Measurements from ENCODE around the gene IGSF23. TPM values are rescaled to one million over a fixed set of nuclear protein-coding genes. Genes with fewer than 3 reads are reported as not detected.

Gene IGSF23
- polyA plus RNA-seq, 12 donors: not detected

DNA sequence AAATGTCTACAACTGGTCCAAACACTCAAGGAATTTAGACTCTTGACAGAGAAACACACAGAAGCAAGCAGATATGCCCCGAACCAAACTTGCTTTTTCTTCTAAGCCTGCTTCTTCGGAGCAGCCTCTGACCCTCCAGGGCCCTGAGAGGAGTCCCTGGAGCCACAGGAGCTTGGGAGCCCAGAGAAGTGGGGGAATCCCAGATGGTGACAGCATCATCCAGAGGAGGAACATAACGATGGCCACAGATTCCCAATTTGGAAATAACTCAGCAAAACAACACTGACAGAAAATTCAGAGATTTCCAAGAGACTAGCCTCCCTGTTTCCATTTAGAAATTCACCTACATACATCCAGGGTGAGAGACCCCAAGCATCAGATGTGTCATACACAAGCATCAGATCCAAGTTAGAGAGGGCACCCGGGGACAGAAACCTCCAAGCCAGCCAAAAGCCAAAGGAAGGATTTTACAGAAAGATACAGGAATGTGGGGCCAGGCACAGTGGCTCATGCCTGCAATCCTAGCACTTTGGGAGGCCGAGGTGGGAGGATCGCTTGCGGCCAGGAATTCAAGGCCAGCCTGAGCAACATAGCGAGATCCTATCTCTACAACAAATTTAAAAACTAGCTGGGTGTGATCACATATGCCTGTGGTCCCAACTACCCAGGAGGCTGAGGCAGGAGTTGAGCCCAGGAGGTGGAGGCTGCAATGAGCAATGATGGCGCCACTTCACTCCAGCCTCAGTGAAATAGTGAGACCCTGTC lies 28.3 kb downstream of the IGSF23 start:
- DNase-seq: no peak

DNA sequence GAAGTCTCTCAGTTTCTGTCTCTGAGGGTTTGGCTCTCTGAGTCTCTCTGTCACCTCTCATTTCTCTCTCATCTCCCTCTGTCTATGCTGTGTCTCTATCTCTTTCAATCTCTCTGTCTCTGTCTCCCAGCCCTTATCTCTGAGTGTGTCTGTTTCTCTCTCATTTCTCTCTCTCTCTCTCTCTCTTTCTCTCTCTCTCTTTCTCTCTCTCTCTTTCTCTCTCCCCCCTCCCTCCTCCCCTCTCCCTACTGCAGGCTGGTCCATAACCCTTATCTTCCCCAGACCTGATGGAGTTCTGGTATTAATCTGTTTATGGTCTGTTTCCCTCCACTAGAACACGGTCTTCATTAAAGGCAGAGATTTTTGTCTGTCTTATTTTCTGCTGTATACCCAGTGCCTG lies 29.0 kb downstream of the IGSF23 start:
- no peak for DNase-seq

DNA sequence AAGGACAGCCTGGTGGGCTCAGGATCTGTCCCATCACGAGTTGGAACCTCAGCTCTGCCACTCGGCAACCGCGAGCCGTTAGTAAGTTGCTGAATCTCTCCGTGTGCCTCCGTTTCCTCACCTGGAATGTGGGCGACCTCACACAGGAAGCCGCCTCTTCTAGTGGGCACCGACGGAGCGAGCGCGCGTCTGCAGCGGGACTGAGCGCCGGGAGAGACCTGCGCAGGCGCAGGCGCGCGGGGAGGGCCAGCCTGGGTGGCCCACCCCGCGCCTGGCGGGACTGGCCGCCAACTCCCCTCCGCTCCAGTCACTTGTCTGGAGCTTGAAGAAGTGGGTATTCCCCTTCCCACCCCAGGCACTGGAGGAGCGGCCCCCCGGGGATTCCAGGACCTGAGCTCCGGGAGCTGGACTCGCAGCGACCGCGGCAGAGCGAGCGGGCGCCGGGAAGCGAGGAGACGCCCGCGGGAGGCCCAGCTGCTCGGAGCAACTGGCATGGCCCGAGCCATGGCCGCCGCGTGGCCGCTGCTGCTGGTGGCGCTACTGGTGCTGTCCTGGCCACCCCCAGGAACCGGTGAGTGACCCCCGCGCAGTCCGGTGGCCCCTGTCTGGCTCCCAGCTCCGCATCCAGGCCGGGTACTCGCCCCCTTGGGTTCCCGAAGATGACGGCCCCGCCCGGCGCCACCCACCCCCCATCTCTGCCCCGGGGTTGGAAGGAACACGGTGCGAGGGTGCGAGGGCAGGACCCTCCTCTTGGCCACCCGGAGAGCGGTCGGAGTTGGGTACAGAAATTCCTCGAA lies 30.4 kb downstream of the IGSF23 start, which contains the start of gene PVR:
Gene PVR (plus strand): TSS at position 306 of the 797 bp plus-strand sequence. CDS start 187 bp downstream, at position 493.
- peak; percentile 64 for DNase-seq

DNA sequence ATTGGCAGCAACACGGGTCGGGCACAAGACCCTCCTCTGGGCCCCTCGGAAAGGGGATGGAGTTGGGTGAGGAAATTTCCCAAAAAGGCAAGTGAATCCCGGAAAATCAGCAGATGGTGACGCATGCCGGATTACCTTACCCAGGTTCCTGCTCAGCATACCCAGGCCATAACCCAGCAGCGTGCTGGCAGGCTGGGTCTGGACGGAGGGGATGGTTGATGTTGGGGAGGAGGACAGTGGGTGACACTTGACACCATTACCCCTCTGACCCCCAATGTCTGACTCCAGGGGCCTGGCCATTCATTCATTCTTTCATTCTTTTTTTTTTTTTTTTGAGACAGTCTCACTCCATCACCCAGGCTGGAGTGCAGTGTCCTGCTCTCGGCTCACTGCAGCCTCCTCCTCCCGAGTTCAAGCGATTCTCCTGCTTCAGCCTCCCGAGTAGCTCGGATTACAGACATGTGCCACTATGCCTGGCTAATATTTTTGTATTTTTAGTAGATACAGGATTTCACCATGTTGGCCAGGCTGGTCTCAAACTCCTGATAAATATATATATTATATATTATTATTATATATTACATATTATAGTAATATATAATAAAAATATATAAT lies 31.1 kb downstream of the IGSF23 start:
- no peak for DNase-seq

DNA sequence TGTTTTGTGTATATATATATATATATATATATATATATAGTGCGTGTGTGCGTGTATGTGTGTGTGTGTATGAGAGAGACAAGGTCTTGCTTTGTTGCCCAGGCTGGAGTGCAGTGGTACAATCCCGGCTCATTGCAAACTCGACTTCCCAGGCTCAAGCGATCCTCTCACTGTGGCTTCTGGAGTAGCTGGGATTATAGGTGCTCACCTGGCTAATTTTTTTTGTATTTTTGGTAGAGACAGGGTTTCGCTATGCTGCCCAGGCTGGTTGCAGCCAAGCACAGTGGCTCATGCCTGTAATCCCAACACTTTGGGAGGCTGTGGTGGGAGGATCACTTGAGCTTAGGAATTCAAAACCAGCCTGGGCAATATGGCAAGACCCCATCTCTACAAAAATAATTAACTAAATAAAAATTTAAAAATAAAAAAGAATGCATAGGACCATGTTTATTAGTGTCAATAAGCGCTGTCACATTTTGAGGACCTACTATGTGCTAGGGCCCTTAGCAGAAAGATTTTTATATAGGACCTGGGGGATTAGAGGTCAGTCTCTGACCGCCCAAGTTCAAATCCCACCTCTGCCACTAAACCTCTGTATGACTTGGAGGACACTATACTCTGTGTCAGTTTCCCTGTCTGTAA lies 32.2 kb downstream of the IGSF23 start:
- DNase-seq: no peak

DNA sequence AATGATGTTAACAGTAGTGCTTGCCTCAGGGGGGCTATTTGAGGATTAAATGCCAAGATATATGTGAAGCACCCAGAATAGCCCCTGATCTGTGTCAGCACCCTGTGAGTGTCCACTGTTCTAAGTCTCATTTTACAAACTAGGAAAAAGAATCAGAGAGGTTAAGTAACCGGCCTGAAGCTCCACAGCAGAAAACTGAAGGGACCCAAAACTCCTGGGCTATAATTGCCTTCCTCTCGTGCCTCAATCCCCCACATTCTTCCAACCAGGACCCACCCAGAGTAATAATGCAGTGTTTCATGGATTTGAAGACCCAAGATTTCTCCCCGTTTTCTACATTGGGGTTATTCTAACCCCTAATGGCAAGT lies 32.7 kb downstream of the IGSF23 start:
- DNase-seq: no peak

DNA sequence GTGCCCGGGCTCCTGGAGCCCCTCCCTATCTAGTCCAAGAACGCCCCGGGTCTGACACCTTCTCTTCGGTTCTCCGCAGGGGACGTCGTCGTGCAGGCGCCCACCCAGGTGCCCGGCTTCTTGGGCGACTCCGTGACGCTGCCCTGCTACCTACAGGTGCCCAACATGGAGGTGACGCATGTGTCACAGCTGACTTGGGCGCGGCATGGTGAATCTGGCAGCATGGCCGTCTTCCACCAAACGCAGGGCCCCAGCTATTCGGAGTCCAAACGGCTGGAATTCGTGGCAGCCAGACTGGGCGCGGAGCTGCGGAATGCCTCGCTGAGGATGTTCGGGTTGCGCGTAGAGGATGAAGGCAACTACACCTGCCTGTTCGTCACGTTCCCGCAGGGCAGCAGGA lies 33.8 kb downstream of the IGSF23 start:
- no peak for DNase-seq

DNA sequence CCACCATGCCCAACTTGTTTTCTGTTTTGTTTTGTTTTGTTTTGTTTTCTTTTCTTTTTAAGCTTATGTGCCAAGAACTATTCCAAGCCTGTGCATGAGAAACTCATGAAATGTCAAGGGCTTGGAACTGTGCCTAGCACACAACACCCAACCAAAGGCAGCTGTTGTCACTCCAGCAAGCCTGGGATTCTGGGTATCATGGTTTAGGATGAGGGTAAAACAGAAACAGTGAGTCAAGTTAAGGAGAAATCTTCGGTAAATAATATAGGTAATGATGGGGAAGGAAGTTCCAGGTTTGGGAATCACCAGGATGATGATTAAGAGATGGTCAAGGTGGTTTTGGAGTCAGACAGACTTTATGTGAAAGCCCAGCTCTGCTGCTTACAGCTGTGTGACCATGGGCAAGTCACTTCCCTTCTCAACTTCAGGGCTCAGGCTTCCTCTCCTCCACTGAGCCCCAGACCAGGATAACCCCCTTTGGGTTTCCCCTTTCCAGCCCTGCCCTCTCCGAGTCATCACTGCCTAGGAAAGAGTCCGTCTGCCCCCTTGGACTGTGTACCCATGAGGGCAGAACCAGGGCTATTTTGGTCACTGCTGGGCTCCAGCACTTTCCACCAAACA lies 35.4 kb downstream of the IGSF23 start:
- no peak for DNase-seq

DNA sequence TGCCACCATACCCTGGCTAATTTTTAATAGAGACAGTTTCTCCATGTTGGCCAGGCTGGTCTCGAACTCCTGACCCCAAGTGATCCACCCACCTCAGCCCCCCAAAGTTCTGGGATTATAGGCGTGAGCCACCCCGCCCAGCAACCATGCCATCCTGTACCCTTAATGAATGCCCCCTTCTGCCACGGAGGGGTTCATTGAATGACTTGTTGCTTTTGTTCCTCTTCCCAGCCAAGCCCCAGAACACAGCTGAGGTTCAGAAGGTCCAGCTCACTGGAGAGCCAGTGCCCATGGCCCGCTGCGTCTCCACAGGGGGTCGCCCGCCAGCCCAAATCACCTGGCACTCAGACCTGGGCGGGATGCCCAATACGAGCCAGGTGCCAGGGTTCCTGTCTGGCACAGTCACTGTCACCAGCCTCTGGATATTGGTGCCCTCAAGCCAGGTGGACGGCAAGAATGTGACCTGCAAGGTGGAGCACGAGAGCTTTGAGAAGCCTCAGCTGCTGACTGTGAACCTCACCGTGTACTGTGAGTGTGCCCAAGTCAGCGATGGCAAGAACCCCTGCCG lies 36.3 kb downstream of the IGSF23 start:
- DNase-seq: no peak

DNA sequence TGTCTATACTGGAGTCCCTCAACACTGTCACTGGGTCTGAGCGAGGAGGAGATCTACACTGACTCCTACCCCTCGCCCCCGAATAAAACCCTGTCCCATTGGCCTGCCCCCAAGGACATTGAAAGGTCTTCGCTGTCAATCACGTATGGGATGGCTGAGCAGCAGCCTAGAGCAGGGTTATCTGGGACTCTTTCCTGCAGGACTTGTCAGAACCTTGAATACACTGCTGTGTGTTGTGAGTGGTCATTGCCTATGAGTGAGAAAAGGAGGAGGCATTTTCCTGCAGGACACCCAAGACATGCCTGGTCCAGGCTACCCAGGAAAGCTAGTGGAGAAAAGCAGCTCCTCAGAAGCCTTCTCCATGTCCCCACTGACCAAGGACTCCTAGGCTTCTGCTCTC lies 40.0 kb downstream of the IGSF23 start:
- DNase-seq: no peak

DNA sequence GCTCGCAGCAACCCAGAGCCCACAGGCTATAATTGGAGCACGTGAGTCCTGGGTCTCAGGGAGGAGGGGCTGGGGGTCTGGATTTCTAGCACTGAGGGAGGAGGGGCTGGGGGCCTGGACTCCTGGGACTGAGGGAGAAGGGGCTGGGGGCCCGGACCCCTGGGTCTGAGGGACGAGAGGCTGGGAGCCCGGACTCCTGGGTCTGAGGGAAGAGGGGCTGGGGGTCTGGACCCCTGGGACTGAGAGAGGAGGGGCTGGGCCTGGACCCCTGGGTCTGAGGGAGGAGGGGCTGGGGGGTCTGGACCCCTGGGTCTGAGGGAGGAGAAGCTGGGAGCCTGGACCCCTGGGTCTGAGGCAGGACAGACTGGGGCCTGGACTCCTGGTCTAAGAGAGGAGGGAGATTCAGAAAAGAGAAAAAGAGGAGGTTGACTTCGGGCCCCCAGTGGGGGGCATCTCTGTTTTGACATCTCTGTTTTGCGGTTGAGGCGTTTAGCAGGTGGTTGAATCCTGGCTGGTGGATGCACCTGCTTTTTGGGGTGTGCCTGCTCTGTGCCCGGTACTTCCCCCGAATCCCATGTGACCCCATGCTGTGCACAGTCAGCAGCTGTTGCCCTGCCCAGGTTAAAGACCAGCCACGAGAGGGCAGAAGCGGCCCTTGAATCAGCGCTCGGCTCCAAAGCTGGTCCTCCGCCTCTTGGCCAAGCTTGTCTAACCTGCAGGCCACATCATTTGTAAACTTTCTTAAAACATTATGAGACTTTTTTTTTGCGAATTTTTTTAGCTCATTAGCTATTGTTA lies 40.8 kb downstream of the IGSF23 start:
- DNase-seq: no peak

DNA sequence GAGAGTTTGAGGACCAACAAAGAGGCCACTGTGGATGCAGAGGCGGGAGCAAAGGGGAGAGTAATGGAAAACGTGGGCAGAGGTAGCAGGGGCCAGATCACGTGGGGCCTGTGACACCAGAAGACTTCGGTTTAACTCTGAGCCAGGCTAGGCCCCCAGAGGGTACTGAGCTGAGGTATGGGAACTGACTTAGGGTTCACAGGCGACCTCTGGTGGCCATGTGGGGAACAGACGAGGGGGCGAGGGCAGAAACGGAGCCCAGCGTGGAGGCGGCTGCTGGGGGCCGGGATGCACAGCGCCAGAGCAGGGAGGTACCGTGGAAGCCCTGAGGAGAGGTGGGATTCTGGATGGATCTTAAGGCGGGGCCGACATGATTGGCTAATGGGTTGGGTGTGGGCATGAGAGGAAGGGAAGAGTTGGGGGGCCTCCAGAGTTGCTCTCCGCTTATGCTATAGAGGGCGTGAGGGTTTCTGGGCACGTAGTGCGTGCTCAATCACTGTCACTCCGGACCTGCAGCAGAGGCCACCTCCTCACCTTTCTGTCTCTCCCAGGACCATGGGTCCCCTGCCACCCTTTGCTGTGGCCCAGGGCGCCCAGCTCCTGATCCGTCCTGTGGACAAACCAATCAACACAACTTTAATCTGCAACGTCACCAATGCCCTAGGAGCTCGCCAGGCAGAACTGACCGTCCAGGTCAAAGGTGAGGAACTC lies 44.0 kb downstream of the IGSF23 start:
- DNase-seq: no peak

DNA sequence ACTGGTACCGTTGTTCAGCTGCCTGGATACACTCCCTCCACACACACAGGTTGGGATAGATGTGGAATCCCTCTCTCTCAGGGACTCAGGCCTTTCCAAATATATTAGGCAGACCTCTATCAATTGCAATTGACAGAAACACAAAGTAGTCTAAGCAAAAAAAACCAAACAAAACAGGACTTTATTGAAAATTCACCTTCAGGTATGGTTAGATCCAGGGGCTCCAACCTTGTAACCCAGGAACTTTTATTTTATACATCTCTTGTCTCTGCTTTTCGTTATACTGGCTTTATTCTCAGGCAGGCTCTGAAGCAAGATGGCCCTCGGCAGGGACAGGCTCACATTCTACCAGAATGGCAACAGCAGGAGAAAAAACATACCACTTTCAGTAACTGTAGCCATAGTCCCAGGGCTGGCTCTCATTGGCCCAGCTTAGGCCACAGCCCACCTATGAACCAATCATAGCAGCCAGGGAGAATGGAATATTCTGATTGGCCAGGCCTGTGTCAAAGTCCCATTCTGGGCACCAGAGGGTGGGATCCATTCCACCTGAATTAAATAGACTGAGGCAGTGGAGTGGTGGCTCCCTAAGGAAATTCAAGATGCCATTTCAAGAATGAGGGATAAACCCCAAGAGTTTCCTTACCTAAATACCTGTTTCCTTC lies 44.8 kb downstream of the IGSF23 start:
- DNase-seq: no peak

DNA sequence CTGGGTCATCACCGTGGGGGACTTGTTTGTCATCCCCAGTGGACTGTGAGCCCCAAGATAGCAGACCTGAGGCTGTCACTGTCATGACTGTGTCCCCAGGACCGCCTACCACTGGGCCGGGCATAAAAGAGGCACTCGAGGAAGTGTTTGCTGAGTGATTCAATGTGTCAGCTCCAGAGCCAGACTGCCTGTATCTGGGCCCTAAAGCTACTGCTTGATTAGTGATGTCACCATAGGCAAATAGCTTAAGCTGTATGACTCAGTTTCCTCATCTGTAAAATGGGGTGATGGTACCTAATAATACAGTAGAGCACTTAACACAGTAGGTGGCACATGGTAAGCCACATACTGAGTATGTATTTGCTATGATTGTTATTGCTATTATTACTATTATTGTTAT lies 46.7 kb downstream of the IGSF23 start:
- DNase-seq: no peak

DNA sequence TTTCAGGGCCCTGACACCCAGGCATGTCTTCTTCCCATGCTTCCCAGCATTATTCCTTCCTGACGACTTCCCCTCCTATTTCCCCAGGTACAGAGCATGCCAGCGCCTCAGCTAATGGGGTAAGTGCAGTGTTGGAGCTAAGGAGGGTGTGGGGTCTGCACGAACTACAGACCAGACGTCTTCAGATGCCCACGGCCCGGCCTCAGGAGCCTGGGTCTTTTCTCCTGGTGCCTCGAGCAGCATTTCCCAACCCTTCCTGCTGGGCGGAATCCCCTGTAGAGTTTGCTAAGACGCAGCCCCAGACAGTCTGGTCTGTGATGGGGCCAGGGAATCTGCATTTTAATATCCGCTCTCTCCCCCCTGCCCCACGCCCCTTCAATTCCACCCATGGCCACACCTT lies 47.8 kb downstream of the IGSF23 start:
- no peak for DNase-seq

DNA sequence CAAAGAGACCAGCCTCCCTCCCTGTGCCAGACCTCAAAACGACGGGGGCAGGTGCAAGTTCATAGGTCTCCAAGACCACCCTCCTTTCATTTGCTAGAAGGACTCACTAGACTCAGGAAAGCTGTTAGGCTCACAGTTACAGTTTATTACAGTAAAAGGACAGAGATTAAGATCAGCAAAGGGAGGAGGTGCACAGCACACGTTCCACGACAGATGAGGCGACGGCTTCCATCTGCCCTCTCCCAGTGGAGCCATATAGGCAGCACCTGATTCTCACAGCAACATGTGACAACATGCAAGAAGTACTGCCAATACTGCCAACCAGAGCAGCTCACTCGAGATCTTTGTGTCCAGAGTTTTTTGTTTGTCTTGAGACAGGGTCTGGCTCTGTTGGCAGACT lies 48.5 kb downstream of the IGSF23 start:
- no peak for DNase-seq

DNA sequence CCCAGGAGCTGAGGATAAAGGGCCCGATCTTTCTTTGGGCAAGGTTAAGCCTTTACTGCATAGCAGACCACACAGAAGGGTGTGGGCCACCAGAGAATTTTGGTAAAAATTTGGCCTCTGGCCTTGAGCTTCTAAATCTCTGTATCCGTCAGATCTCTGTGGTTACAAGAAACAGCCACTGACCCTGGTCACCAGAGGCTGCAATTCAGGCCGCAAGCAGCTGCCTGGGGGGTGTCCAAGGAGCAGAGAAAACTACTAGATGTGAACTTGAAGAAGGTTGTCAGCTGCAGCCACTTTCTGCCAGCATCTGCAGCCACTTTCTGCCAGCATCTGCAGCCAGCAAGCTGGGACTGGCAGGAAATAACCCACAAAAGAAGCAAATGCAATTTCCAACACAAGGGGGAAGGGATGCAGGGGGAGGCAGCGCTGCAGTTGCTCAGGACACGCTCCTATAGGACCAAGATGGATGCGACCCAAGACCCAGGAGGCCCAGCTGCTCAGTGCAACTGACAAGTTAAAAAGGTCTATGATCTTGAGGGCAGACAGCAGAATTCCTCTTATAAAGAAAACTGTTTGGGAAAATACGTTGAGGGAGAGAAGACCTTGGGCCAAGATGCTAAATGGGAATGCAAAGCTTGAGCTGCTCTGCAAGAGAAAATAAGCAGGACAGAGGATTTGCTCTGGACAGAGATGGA lies 49.5 kb downstream of the IGSF23 start:
- no peak for DNase-seq

DNA sequence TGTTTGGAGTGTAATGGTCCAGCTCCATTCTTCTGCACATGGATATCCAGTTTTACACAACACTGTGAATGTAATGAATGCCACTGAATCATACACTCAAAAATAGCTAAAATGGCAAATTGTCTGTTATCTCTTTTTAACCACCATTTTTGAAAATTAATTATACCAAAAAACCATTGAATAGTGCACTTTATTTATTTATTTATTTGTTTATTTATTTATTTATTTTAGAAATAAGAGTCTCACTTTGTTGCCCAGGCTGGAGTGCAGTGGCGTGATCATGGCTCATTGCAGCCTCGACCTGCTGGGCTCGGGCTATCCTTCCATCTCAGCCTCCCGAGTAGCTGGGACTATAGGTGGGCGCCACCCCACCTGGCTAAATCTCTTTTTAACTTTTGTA lies 50.6 kb downstream of the IGSF23 start:
- DNase-seq: no peak

DNA sequence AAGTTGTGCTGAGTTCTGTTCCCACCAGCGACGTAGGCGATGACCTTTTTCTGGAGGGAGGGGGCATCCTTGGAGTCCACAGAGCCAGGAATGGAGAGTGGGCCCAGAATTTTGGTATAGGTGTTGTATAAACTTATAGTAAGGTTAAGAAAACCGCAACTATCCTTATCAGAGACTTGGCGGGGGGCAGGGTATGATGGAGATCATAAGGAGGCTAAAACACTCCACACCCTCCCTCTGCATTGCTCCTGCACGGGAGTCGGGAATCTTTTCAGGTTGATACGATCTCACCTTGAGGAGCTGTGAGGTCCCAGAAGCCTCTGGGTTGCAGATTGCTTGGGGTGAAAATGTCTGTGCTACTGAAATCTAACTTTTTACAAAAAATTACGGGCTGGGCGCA lies 51.6 kb downstream of the IGSF23 start:
- DNase-seq: no peak
